IMR-90 (cell line): ENCODE results near the gene TCEAL5. TPM values are rescaled to one million over a fixed set of nuclear protein-coding genes. Genes with fewer than 3 reads are reported as not detected.

ENCODE experiments used
- ATAC-seq: fragments of 200-7000 bp; cut with Tn5 transposase; 2 replicates; pipeline ENCODE4 v1.9.1; 2020; ENCODE audit warnings: low read depth, mild to moderate bottlenecking, moderate library complexity
- BruUV-seq: library from RNA; stranded (reverse); fragments of 400-500 nt; replicated peaks from 2 replicates; lab custom pipeline; 2021; lab: Mats Ljungman, UMichigan
- CTCF ChIA-PET: fragments of 300-600 bp; formaldehyde crosslinking; extraction: SDS; loops from one replicate; lab custom pipeline; 2021; ENCODE audit warnings: antibody characterized with exemption; lab: Yijun Ruan, JAX
- POLR2A ChIA-PET: fragments of 300-600 bp; sonication (Branson Sonifier 250); formaldehyde crosslinking; loops from one replicate; lab custom pipeline; 2022; ENCODE audit warnings: antibody characterized with exemption; ENCODE audit not compliant: unreplicated experiment; lab: Charles Lee
- DNase-seq: peaks from one replicate; pipeline ENCODE4 v3.0.0; 2013
- H2AFZ ChIP-seq: replicated peaks from 2 replicates; pipeline ENCODE3; 2013; ENCODE audit warnings: low read length, mild to moderate bottlenecking; ENCODE audit not compliant: poor library complexity
- H2AK5ac ChIP-seq: 2 replicates; pipeline ENCODE4 v1.6.1; 2013; ENCODE audit warnings: low read depth, low read length, inconsistent platforms
- H2AK9ac ChIP-seq: replicated peaks from 2 replicates; pipeline ENCODE3; 2013; ENCODE audit warnings: mild to moderate bottlenecking, low read depth, low read length, moderate library complexity; ENCODE audit not compliant: poor library complexity
- H2BK120ac ChIP-seq: 2 replicates; pipeline ENCODE4 v1.6.1; 2013; ENCODE audit warnings: low read depth, low read length, inconsistent platforms
- H2BK15ac ChIP-seq: 3 replicates; pipeline ENCODE4 v1.6.1; 2013; ENCODE audit warnings: low read depth, low read length, inconsistent platforms
- H2BK20ac ChIP-seq: 2 replicates; pipeline ENCODE4 v1.6.1; 2013; ENCODE audit warnings: low read depth, mild to moderate bottlenecking, inconsistent platforms, low read length, moderate library complexity
- H2BK5ac ChIP-seq: 2 replicates; pipeline ENCODE4 v1.6.1; 2013; ENCODE audit warnings: mild to moderate bottlenecking, low read depth, low read length, inconsistent platforms; ENCODE audit not compliant: poor library complexity, severe bottlenecking
- H3K14ac ChIP-seq: replicated peaks from 2 replicates; pipeline ENCODE4 v1.6.1; 2013; ENCODE audit warnings: low read depth, low read length, inconsistent platforms
- H3K18ac ChIP-seq: 2 replicates; pipeline ENCODE4 v1.6.1; 2013; ENCODE audit warnings: low read depth, low read length, control low read depth
- H3K23ac ChIP-seq: 2 replicates; pipeline ENCODE4 v1.6.1; 2013; ENCODE audit warnings: low read depth, low read length, inconsistent platforms
- H3K27ac ChIP-seq: 2 replicates; pipeline ENCODE4 v1.5.1; 2013; ENCODE audit warnings: mild to moderate bottlenecking, control low read depth, low read length; ENCODE audit not compliant: insufficient read depth
- H3K27me3 ChIP-seq: 2 replicates; pipeline ENCODE4 v1.6.1; 2013; ENCODE audit warnings: low read length; ENCODE audit not compliant: control insufficient read depth, insufficient read depth
- H3K36me3 ChIP-seq: 2 replicates; pipeline ENCODE4 v1.6.1; 2013; ENCODE audit warnings: low read length, mixed read lengths; ENCODE audit not compliant: control insufficient read depth, insufficient read depth
- H3K4ac ChIP-seq: 2 replicates; pipeline ENCODE4 v1.6.1; 2013; ENCODE audit warnings: low read depth, low read length, inconsistent platforms
- H3K4me1 ChIP-seq: 2 replicates; pipeline ENCODE4 v1.6.1; 2013; ENCODE audit warnings: low read length, mixed read lengths; ENCODE audit not compliant: control insufficient read depth, insufficient read depth
- H3K4me2 ChIP-seq: 2 replicates; pipeline ENCODE4 v1.6.1; 2013; ENCODE audit warnings: low read depth, mild to moderate bottlenecking, control low read depth, low read length, moderate library complexity
- H3K4me3 ChIP-seq: 2 replicates; pipeline ENCODE4 v1.5.1; 2013; ENCODE audit warnings: low read depth, mild to moderate bottlenecking, control low read depth, low read length, moderate library complexity; ENCODE audit not compliant: insufficient read depth
- H3K56ac ChIP-seq: 2 replicates; pipeline ENCODE4 v1.6.1; 2013; ENCODE audit warnings: low read length, inconsistent platforms; ENCODE audit not compliant: insufficient read depth; ENCODE audit errors: extremely low read depth
- H3K79me1 ChIP-seq, 2 experiments: 2 replicates each; pipeline ENCODE4 v1.6.1; 2013; ENCODE audit warnings: low read length in 2 of 2, inconsistent platforms in 1 of 2, low read depth in 1 of 2
- H3K9ac ChIP-seq: 2 replicates; pipeline ENCODE4 v1.6.1; 2013; ENCODE audit warnings: low read depth, low read length, control low read depth
- H3K9me1 ChIP-seq: 2 replicates; pipeline ENCODE4 v1.6.1; 2013; ENCODE audit warnings: low read length, inconsistent platforms; ENCODE audit not compliant: insufficient read depth
- H3K9me3 ChIP-seq: 2 replicates; pipeline ENCODE4 v1.6.1; 2013; ENCODE audit warnings: low read length; ENCODE audit not compliant: control insufficient read depth, insufficient read depth
- H4K20me1 ChIP-seq: 2 replicates; pipeline ENCODE4 v1.6.1; 2013; ENCODE audit warnings: low read length, inconsistent platforms; ENCODE audit not compliant: insufficient read depth
- H4K5ac ChIP-seq: 2 replicates; pipeline ENCODE4 v1.6.1; 2013; ENCODE audit warnings: mild to moderate bottlenecking, low read depth, low read length, control low read depth
- H4K8ac ChIP-seq, 2 experiments: 2 replicates each; pipeline ENCODE4 v1.6.1; 2013; ENCODE audit warnings: low read depth in 2 of 2, low read length in 2 of 2, control low read depth in 1 of 2, inconsistent platforms in 1 of 2
- H4K91ac ChIP-seq: 2 replicates; pipeline ENCODE4 v1.6.1; 2013; ENCODE audit warnings: low read depth, low read length, inconsistent platforms; ENCODE audit not compliant: insufficient read depth
- BHLHE40 ChIP-seq: fragments of 150-350 bp; IDR thresholded peaks from 2 replicates; pipeline ENCODE4 v1.6.1; 2016; ENCODE audit warnings: mild to moderate bottlenecking, low read depth, low read length
- CEBPB ChIP-seq: IDR thresholded peaks from 2 replicates; pipeline ENCODE4 v1.6.1; 2012; ENCODE audit warnings: low read depth, low read length, improper control_type of control experiment
- CHD1 ChIP-seq: IDR thresholded peaks from 2 replicates; pipeline ENCODE4 v1.6.1; 2012; ENCODE audit warnings: low read depth, low read length, improper control_type of control experiment
- FOS ChIP-seq: fragments of 150-350 bp; IDR thresholded peaks from 2 replicates; pipeline ENCODE4 v1.6.1; 2016; ENCODE audit warnings: low read depth, low read length
- MAFK ChIP-seq: IDR thresholded peaks from 2 replicates; pipeline ENCODE4 v1.6.1; 2012; ENCODE audit warnings: low read depth, low read length, improper control_type of control experiment
- MAZ ChIP-seq: IDR thresholded peaks from 2 replicates; pipeline ENCODE4 v1.6.1; 2012; ENCODE audit warnings: low read depth, mild to moderate bottlenecking, low read length, improper control_type of control experiment, moderate library complexity, borderline replicate concordance
- MXI1 ChIP-seq: IDR thresholded peaks from 2 replicates; pipeline ENCODE4 v1.6.1; 2012; ENCODE audit warnings: low read depth, mild to moderate bottlenecking, low read length, moderate library complexity, borderline replicate concordance
- NFE2L2 ChIP-seq: fragments of 150-350 bp; IDR thresholded peaks from 2 replicates; pipeline ENCODE4 v1.6.1; 2016; ENCODE audit warnings: low read depth, mild to moderate bottlenecking, low read length
- POLR2A ChIP-seq: IDR thresholded peaks from 2 replicates; pipeline ENCODE4 v1.6.1; 2012; ENCODE audit warnings: mild to moderate bottlenecking, low read depth, low read length
- RAD21 ChIP-seq: IDR thresholded peaks from 2 replicates; pipeline ENCODE4 v1.6.1; 2012; ENCODE audit warnings: low read length, improper control_type of control experiment
- RCOR1 ChIP-seq: IDR thresholded peaks from 2 replicates; pipeline ENCODE4 v1.6.1; 2012; ENCODE audit warnings: mild to moderate bottlenecking, low read length, improper control_type of control experiment; ENCODE audit not compliant: insufficient replicate concordance
- RFX5 ChIP-seq: IDR thresholded peaks from 2 replicates; pipeline ENCODE4 v1.8.0; 2012; ENCODE audit warnings: low read depth, mild to moderate bottlenecking, low read length, moderate library complexity
- SMC3 ChIP-seq: fragments of 150-350 bp; IDR thresholded peaks from 2 replicates; pipeline ENCODE4 v1.6.1; 2016; ENCODE audit warnings: low read depth, mild to moderate bottlenecking, antibody characterized with exemption, low read length, moderate library complexity
- WGBS, 2 experiments: methylation state at CpG; one replicate each; pipeline versions ENCODE4 v1.1.5 to v1.1.7; 2013; ENCODE audit warnings: missing lambda C conversion rate in 2 of 2; ENCODE audit not compliant: insufficient read length in 1 of 2; ENCODE audit errors: extremely low coverage in 2 of 2; 5-methylcytosine and 5-hydroxymethylcytosine counted together
- dilution Hi-C: fragments of 300-500 bp; cut with HindIII; formaldehyde crosslinking; loops from one replicate; pipeline ENCODE4 v1.14.3; 2018; ENCODE audit warnings: low sequenced_read_pairs; ENCODE audit not compliant: unreplicated experiment
- in situ Hi-C: fragments of 300-500 bp; cut with MboI; formaldehyde crosslinking; loops from 3 replicates; pipeline ENCODE4 v1.14.3; 2019; ENCODE audit warnings: low sequenced_read_pairs, inconsistent platforms, mixed read lengths
- intact Hi-C: fragments of 100-400 bp; cut with micrococcal nuclease; formaldehyde crosslinking; loops from 2 replicates; pipeline ENCODE4 v1.10.0; 2022
- polyA plus RNA-seq, 3 experiments: library from polyadenylated mRNA; depleted of rRNA; stranded (reverse); fragments of >200 nt; gene quantifications; 2 replicates each; pipeline ENCODE4 v1.2.3, GENCODE V29; 2012; ENCODE audit warnings: low replicate concordance in 1 of 3
- total RNA-seq: library from RNA; depleted of rRNA; stranded (reverse); fragments of >200 nt; gene quantifications from 2 replicates; pipeline ENCODE4 v1.2.3, GENCODE V29; 2012
- TF ChIP-seq, protein P1 (sequence below): conservative IDR thresholded peaks from 2 replicates; pipeline ENCODE4 v1.5.1; 2012; ENCODE audit warnings: mild to moderate bottlenecking, low read depth, low read length, improper control_type of control experiment
- TF ChIP-seq, protein P2 (sequence below): fragments of 150-350 bp; IDR thresholded peaks from 2 replicates; pipeline ENCODE4 v1.6.1; 2016; ENCODE audit warnings: low read depth, mild to moderate bottlenecking, low read length, moderate library complexity, borderline replicate concordance
- TF ChIP-seq, protein P3 (sequence below): fragments of 150-350 bp; IDR thresholded peaks from 2 replicates; pipeline ENCODE4 v1.6.1; 2017; ENCODE audit warnings: mild to moderate bottlenecking, antibody characterized with exemption, low read length, low read depth

Gene TCEAL5
- total and polyA plus RNA-seq, 2 of the 4 experiments (the other 2 are of a cell fraction) = not detected

DNA sequence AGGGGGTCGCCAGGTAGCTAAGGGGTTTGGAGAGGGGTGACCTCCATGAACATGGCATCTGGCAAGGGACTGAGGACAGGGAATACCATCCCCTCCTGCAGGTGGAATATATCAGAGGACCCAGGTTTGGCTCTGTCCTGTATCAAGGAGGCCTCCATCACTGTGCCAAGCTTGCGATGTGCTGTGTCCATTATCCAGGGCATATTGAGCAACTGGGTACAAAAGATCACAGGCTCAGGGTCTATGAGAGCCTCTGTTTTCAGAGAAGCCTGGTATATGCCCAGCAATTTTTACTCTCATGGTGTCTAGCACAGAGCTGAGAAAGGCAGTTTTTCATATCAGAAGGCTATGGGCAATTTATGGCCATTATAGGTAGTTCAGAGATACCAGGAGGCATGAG lies 16.6 kb upstream of the TCEAL5 start:
- CTCF ChIA-PET = no interaction called here
- intact Hi-C loops = no loop called here

More for the DNA sequence above, 16.6 kb upstream of the TCEAL5 start:
- Histone ChIP-seq H3K4me3 (no peak overlapping the region), H3K18ac (no peak overlapping the region), H4K91ac (no peak overlapping the region), H3K14ac (no peak overlapping the region), H3K9me1 (no peaks in the 10 kb centered on the region), H4K20me1 (no peaks in the 10 kb centered on the region), H4K8ac (no peak overlapping the region), H3K27ac (no peak overlapping the region), H3K9ac (no peak overlapping the region), H3K79me1 (no peaks in the 10 kb centered on the region), H3K56ac (no peak overlapping the region), H3K4me2 (no peak overlapping the region), H2BK15ac (no peak overlapping the region), H2BK5ac (no peak overlapping the region), H2AFZ (no peak overlapping the region), H3K27me3 (peaks cover 5% of the 10 kb centered on the region; the same call in 1 of the 2 replicates), H2BK120ac (no peak overlapping the region), H3K4ac (no peak overlapping the region), H3K23ac (no peak overlapping the region), H3K4me1 (no peaks in the 10 kb centered on the region), H3K36me3 (no peaks in the 10 kb centered on the region), H3K9me3 (peaks cover 2% of the 10 kb centered on the region; the same call in 1 of the 2 replicates), H2AK5ac (no peak overlapping the region), H4K5ac (no peak overlapping the region), H2BK20ac (no peak overlapping the region), H2AK9ac (no peak overlapping the region)
- WGBS, 2 experiments = 75% methylated on average over 1 of the region's 2 CpGs; no CpG with 5 or more reads in 1 of the 2 experiments
- no TSS peak for BruUV-seq
- dilution Hi-C loops (no loop called here), in situ Hi-C loops (no loop called here)
- TF ChIP-seq, protein P1, sequence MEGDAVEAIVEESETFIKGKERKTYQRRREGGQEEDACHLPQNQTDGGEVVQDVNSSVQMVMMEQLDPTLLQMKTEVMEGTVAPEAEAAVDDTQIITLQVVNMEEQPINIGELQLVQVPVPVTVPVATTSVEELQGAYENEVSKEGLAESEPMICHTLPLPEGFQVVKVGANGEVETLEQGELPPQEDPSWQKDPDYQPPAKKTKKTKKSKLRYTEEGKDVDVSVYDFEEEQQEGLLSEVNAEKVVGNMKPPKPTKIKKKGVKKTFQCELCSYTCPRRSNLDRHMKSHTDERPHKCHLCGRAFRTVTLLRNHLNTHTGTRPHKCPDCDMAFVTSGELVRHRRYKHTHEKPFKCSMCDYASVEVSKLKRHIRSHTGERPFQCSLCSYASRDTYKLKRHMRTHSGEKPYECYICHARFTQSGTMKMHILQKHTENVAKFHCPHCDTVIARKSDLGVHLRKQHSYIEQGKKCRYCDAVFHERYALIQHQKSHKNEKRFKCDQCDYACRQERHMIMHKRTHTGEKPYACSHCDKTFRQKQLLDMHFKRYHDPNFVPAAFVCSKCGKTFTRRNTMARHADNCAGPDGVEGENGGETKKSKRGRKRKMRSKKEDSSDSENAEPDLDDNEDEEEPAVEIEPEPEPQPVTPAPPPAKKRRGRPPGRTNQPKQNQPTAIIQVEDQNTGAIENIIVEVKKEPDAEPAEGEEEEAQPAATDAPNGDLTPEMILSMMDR = no peak
- no peak for TF ChIP-seq CEBPB
- TF ChIP-seq RCOR1 = no peak
- TF ChIP-seq MAFK = no peak
- no peak for TF ChIP-seq SMC3
- TF ChIP-seq BHLHE40 = no peak
- TF ChIP-seq, protein P2, sequence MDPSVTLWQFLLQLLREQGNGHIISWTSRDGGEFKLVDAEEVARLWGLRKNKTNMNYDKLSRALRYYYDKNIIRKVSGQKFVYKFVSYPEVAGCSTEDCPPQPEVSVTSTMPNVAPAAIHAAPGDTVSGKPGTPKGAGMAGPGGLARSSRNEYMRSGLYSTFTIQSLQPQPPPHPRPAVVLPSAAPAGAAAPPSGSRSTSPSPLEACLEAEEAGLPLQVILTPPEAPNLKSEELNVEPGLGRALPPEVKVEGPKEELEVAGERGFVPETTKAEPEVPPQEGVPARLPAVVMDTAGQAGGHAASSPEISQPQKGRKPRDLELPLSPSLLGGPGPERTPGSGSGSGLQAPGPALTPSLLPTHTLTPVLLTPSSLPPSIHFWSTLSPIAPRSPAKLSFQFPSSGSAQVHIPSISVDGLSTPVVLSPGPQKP = no peak
- no peak for TF ChIP-seq FOS
- no peak for TF ChIP-seq RAD21
- TF ChIP-seq POLR2A = no peak
- no peak for TF ChIP-seq MAZ
- TF ChIP-seq NFE2L2 = no peak
- TF ChIP-seq MXI1 = no peak
- TF ChIP-seq, protein P3, sequence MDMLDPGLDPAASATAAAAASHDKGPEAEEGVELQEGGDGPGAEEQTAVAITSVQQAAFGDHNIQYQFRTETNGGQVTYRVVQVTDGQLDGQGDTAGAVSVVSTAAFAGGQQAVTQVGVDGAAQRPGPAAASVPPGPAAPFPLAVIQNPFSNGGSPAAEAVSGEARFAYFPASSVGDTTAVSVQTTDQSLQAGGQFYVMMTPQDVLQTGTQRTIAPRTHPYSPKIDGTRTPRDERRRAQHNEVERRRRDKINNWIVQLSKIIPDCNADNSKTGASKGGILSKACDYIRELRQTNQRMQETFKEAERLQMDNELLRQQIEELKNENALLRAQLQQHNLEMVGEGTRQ = no peak
- TF ChIP-seq RFX5 = no peak
- TF ChIP-seq CHD1 = no peak
- ATAC-seq (no peak), DNase-seq (no peak)
- POLR2A ChIA-PET = no interaction called here
